Midbrain (tissue), 1 donor: ENCODE data around the gene NUP210.

ENCODE experiments used
- DNase-seq: peaks from one replicate; lab custom pipeline; 2025; lab: John Stamatoyannopoulos, UW

NUP210 gene

DNA sequence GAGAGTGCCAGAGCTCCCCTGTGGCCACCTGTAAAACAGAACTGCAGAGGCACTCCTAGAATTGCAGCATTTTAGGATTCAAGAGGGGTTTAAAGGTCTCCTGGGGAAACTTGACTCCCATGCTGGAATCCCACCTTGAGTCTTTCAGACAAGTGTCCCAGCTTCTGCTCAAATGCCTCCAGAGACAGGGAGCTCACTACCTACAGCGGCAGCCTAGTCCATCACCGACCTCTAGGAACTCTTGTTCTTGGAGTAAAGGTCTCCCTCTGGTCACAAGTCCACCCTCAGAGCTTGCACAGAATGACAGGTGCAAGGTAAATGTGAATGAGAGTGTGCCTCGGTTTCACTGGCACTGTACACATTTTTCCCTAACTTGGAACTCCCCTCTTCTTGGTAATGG, 72.0 kb downstream of the NUP210 start:
- no peak for DNase-seq

DNA sequence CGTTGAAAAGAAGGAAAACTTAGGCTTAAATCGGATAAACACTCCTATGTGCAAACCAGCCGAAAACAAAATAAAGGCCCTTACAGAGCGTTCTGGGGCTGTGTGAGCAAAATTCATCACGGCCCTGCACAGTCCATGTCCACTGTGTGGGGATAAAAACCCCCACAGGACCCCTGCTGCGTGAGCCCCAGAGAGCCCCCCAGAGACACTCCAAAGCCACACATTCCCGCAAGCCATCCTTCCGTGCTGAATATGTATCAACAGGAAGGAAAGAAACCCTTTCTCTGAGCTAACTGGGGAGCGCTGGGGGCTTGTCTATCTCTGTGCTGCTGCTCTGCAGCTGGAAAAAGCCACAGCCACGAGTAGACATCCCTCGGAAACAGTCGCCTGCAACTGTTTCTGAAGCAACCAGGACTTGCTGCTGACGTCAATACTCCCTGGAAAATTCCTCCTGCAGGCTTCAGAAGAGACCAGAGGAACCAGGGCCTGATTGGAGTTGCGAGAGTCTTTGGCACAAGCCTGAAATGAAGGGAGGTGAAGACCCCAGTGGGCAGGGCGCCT, 72.7 kb downstream of the NUP210 start:
- no peak for DNase-seq

DNA sequence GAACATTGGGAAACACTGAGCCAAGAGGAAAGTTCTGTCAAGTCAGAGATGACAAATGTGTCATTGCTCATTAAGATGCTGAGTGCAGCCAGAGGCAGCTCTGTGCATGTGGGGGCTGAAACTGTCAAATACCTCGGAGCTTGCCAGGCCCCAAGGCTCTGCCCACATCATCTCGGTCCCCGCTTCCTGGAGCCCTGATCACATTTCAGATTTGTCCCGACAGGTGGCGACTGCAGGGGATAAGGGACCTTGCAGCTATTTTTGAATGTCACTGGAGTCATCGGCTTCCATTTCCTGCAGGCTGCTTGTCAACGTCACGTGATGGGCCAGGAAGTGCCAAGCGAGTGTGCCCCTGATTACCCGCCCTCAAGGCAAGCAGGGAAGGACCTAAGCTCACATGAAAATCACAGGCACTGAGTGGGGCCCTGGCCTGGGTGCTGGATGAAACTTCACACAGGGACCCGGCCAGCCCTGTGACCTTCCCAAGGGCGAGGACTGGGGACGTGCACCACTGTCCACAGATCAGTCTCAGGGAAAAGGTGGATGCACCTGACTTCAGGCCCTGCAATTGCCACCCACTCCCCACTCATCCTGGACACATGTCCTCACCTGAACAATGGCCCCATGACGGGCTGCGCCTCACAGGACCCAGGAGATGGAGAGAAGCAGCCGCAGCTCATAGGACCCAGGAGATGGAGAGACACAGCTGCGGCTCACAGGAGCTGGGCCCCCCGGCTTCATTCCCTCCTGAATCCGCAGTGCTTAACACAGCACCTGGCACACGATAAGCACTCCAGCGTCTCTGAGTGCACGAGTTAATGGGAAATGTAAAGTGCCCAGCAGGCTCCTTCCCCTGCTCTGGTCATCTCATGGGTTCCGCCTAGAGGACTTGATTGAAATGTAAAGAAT, 73.4 kb downstream of the NUP210 start:
- no peak for DNase-seq

DNA sequence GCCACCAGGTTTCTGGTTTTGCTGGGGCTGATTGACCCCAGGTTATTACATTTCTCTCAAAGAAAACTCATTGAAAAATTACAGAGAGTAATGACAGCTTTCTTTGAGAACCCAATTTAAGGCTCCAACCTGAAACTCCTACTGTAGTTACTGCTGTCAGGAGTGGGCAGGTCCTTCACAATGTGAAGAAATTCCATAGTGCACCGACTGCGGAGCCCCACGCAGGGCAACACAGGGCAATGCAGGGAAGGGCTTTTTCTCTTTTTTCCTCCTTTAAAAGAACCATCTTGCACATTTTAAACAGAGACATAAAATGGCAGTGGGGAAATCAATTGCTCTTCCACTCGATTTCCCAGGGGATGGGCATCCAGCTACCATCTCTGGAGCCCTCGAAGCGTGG, 74.3 kb downstream of the NUP210 start:
- DNase-seq, result no peak

DNA sequence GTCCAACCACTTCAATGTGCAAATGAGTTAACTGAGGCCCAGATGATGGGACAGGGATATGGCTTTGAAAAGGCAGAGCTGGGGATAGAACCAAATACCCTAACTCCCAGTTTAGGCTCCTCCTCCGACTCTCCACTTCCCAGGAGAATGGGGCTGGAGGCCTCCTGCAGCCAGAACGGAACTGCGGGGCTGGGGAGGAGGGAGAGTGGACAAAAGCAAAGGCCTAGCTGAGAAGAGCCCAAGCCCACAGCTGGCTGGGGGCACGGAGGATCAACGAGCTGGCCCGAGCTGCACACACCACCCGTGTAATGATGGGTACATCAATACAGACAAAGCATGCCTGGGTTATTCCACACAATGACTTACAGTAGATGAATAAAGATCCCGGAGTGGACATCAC, 74.8 kb downstream of the NUP210 start:
- no peak for DNase-seq

DNA sequence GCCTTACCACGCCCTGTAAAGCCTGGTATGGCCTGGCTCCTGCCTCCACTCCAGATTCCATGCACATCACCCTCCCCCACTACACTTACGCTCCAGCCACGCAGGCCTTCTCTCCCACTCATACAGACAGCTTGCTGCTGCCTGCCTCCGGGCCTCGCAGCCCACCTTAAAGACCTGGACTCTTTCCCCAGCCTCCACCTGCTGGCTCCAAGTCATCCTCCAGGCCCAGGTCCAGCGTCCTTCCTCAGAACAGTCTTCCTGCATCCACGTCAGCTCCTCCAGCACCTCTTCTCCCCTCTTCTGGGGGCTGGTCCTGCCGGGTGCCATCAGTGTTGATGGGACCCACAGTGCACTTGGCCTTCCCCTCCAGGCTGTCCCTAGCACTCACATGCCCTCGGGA, 75.5 kb downstream of the NUP210 start:
- no peak for DNase-seq

DNA sequence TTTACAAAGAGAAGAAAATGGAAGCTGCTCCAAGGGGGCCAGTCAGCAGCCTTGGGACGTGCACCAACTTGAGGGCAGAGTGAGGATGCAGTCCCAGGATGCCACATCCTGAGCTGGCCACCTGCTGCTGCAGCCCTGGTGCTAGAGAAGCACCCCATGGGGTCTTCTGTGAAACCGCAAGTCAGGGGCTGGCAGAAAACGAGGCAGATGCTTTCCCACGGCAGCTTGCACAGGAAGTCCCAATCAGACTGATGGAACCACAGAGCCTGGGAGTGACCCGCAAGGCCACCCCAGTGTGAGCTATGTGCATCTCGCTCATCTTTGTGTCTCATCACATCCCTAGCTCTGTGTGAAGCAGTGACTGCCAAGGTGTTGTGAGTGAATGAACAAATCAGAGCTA, 76.5 kb downstream of the NUP210 start:
- DNase-seq, result no peak

DNA sequence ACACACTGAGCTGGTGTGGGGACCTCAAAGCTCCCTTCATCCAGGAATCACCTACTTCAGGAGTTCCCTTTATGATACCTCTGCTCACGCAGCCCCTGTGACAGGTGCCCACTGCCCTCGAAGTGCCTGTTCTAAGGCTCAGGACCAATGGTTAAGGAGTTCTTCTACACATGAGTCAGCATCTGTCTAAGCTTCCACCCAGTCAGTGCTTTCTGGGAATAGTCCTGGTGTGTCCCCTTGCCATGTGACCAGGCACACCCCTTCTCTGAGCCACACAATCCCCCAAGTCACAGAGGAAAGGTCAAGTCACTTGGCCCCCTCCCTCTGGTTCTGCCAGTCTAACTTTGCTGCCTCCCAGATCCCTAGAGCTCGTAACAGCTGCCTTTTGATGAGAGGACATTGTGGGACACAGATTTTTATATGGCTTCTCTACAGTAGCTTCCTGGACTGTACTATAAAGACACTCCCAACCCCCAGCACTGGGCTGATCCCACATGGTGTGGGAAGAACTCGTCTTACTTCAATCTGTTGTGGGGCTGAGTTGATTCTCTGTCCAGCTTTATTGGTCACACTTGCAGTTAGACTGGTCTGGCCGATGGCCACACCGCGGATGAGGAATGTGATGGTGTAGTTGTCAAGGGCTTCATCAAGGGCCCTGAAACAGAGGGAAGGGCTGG, 78.8 kb downstream of the NUP210 start:
- DNase-seq, result no peak

DNA sequence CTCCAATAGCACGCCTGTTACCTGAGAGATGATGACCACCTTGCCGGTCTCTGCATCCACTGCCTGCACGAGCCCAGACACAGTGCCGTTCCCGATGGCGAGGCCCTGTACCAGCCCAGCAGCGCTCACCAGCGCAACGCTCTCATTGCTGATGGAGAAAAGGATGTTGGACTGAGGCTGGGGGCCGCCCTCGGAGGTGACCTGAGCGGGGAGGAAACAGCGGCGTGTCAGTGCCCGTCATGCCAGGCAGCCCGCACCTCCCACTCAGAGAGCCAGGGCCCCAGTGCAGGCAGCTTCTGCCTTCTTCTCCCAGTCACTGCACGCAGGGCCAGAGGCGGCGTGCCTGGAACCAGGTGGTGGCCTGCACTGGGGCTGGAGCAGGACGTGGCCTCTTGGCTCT, 80.3 kb downstream of the NUP210 start:
- no peak for DNase-seq

DNA sequence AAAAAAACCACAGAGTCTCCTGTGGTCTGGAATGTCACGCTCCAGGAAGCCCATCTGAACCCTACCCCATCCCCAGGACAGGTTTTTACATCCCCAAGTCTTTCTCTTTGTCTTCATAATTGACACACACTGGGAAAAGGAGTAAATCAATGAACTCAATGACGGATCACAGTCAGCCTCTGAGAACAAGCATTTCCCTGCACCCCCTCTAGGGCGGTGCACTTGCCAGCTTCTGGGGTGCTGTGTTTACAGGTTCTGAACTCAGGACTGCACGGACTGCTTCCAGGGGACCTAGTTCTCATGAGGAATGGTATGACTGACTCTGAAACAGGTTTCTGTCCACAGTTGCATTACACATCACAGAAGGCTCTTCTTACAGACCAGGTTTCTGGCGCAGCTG, 81.1 kb downstream of the NUP210 start:
- DNase-seq, result no peak

DNA sequence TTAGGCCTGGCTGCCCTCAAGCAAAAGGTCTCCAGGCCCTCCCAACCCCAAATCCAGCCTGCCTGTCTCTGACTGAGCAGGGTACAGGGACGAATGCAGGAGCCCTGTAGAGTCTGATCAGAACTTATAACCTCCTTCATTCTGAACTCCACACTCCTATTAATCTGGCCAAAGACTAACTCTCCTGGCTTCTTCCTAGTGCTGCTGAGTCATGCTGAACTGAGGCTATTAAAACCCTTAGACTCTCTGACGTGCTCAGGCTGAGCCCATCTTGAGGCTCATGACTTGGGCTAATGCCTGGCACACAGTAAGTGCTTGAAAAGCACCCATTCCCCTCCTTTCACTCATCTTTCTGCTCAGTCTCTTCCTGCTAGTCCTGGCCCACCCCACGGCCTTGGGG, 81.9 kb downstream of the NUP210 start:
- DNase-seq, result no peak

DNA sequence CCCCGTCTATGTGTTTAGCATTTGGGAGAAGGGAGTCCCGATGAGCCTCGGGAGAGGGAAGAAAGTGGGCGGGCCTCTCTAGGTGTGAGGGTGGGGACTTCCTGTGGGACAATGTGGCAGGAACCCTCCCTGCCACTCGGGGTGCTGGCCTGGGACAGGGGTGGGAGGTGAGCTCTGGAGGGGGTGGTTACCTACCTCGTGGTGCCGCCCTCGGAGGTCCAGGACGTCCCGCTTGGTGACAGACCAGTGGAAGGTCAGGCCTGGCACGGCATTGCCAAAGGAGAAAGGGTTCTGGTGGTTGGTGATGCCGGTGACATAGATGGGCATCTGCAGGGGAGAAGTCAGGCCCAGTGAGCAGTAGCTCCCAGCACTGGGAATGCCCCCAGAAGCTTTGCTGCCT, 83.5 kb downstream of the NUP210 start:
- DNase-seq, result no peak

DNA sequence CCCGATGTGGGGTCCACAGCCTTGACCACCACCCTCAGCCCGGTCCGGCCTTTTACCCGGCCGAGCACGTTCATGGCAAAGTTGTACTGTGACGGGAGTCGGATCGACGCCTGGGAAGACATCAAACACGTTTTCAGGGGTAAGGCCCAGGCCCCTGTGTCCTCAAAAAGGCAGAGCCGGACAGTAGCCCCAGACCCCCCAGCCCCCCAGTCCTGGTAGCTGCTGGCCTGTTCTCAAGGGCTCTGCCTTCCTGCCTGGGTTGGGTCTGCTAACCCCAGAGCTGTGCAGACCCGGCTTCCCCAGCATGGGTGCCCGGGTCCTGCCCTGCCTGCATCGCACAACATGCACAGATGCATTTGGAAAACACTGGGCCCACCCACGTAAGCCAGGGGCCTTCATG, 84.6 kb downstream of the NUP210 start:
- DNase-seq, result no peak

DNA sequence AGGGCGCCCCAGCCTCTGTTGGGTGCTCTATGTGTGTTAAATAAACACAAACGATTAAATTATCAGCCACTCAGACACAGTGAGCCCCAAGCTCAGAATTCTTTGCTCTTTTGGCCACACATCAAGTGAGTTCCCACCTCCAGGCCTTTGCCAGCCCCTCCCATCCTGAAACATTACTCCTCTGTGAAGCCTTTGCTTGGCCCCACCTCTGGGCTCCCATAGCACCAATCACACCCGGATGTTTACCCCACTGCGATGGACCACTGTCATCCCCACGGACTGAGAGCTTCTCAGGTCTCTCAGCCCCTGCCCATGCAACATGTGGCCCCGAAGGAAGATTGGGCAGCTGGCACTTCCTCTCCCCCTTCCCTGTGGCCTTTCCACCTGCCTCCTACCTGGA, 85.1 kb downstream of the NUP210 start:
- no peak for DNase-seq

DNA sequence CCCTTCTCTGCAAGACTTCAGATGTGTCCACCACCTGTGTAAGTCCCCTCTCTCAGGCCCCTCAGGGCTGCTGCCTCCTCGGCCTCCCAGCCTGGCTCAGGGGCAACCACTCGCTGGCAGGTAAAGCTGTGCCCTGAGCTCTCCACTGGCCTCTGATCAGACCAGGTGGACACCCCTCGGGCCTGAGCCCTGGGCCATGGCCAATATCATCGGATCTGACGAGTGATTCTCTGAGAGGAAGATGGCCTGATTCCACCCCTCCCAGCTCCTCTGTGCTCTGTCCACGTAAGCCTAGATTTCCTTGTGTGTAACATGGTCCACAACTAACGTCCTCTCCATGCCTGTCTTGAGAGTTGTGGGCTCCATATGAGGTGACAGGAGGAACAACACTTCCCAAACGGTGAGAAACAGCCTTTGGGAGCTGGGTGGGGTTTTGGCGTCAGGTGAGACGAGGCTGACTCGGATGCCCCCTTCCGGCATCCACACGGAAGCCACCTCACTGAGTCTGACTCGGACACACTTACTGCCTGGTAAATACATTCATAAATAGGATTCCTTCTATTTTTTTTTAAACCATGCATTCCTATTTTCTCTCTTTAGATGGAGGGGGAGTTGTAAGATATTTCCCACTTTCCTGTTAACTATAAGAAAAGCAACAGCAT, 86.8 kb downstream of the NUP210 start:
- DNase-seq, result no peak

DNA sequence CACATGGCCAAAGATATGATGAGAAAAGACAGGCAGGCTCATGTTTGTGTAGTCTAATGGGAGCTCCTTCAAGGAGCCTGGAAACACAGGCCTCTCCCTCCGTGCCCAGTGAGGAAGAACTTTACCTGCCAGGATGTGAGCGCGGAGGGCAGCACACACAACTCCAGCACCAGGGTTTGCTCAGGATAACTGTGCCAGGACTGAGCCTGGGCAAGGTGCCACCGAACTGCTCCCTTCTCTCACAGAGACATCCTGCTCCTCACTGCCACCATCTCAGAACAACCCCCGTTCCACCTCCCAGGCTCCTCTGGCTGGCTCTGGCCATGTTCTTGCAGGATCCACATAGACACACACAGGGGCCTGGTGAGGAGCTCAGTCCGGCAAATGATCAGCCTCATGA, 87.4 kb downstream of the NUP210 start:
- no peak for DNase-seq

DNA sequence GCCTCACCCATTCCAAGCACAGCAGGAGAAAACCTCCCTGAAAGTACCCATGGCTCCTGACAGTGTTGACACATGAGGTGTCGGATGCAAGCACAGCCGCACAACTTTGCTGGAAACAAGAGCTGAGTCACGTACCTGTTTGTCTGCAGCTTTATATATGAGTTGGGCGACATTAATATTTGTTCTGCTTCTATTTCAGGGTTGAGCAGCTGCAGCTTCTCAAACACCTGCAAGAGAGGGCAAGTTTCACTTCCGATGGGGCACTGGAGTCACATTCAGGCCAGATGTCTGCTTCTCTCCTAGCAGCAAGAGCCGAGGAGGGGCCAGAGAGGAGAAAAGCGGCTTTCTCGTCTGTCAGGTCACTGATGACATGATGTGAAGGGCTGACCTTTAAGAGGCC, 88.0 kb downstream of the NUP210 start:
- DNase-seq, result no peak

DNA sequence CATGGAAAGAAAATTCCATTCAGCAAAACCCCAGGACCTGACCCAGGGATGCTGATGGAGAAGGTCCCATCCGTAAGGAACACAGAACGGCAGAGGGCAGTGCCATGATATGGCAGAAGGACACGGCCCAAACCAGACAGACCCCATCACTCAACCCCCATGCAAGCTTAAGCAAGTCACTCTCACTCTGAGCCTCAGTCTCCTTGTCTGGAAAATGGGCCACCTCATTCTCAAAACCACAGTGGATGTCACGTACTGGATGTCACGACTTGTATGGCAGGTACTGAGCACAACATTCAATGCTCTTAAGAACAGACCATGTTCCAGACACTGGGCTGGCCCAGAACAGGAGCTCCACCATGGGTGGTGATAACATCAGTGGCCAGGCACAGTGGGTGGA, 90.4 kb downstream of the NUP210 start:
- no peak for DNase-seq

DNA sequence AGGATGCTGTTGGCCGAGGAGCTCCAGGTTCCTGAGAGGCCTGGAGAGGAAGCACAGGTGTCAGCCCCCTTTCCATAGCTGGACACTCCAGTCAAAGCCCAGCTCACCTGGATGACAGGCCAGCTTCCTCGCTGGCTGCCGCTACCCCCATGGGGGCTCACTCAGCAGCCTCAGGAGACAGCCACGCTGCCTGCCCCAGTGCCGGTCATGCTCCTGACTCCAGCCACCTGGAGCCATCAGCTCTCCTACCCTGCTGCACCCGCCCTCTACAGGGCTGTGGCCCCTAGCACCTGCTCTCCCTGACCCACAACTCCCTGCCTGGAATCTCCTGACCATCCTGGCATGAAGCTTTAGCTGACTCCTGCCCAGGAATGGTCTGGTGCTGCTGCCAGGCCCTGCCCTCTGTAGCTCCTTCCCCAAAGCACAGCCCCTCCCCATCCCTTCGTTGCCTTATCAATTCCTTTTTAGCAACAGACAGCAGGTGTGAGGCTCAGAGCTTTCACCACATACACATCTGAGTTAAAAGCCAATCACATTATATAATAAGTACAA, 94.2 kb downstream of the NUP210 start:
- DNase-seq, result no peak

DNA sequence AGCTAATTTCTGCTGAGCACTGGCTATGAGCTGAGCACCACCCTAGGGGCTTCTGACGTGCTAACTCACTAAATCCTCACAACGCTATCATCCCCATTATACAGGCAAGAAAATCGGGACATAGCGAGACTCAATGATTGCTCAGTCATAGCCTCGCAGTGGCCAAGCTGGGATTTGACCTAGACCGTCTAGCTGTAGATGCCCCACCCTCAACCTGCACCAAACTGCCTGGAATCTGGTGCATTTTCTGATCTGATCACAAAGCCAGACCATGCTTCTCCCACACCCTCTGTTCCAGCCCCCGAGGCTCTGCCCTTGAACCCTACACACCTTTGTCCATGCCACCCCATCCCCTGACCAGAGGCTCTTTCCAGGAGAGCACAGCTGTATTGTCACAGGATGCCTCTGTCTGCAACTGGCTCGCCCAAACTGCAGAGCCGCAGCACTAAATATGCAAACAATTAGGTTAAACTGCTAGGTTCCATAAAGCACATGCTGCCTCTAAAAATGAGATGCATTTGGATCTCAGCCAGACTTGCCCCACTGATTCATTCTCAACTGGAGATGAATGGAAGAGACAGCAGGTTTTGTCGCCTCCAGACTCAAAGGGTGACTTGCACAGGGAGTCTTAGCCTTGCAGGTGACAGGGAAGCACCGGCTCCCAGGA, 95.2 kb downstream of the NUP210 start:
- no peak for DNase-seq

DNA sequence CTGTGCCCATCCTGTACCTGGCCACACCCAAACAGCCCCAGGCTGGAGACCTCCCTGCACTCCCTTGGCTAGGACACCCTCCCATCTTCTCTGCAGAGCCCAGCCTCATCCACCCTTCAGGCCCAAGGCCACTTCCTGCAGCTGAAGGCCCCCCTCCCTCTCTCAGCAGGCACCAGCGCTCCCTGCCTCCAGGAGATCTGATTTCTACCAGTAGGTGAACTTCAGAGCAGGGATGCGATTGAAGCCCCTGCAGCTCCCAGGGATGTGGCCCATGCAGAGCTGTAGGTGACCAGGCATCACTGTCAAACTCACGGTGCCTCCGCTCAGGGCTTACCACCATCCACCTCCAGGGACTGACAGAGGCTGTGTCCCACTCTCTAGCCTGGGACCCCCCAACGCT, 96.3 kb downstream of the NUP210 start:
- DNase-seq, result no peak

DNA sequence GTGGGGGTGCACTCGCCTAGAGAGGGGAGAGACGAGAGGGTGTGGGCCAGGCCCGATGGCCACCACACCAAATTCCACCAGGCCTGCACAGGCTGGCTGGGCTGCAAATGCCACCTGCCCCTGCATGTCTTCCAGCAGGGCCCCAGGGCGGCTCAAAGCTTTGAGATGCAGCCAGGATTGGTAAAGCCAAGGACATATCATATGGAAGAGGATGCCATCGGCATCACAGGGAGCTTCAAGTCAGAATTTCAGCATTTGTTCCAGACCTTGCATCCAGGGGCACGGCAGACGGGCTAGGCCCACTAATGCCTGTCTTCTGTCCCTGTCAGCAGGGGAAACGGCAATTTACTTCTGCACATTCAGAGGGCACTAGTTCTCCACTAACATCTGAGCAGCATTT, 97.8 kb downstream of the NUP210 start:
- DNase-seq, result no peak
